Natural killer cell treated with Interleukin-12 subunit alpha and Interleukin-12 subunit beta and Interleukin-15 and Interleukin-18, amount 100 ng/mL, for 72 hours (primary cell): ENCODE data around the gene FANK1. TPM values are rescaled to one million over a fixed set of nuclear protein-coding genes. Genes with fewer than 3 reads are reported as not detected.

Experiments used
- ATAC-seq, 2 donors: fragments of 150-1000 bp; cut with Tn5 transposase in 1 of 2; sonication (Bioruptor Pico), chemical (Tn5 transposase) in 1 of 2; 2 replicates each; pipeline ENCODE4 v1.10.0; 2021
- DNase-seq: peaks from one replicate; pipeline ENCODE4 v3.0.0; 2022; ENCODE audit warnings: low spot score
- H3K27ac Mint-ChIP-seq, 2 donors: 1 replicate in 1 of 2; 2 replicates in 1 of 2; pipeline ENCODE4 v1.8.0; 2022; ENCODE audit warnings: mixed read lengths in 2 of 2, mild to moderate bottlenecking in 1 of 2, moderate library complexity in 1 of 2
- H3K27me3 Mint-ChIP-seq, 2 donors: 1 replicate in 1 of 2; 2 replicates in 1 of 2; pipeline ENCODE4 v1.8.0; 2022; ENCODE audit warnings: mixed read lengths in 2 of 2
- H3K36me3 Mint-ChIP-seq: one replicate; pipeline ENCODE4 v1.8.0; 2022; ENCODE audit warnings: mixed read lengths
- H3K4me1 Mint-ChIP-seq, 2 donors: 1 replicate in 1 of 2; 2 replicates in 1 of 2; pipeline ENCODE4 v1.8.0; 2022; ENCODE audit warnings: low read depth in 2 of 2, mixed read lengths in 2 of 2, mild to moderate bottlenecking in 1 of 2
- H3K4me3 Mint-ChIP-seq: one replicate; pipeline ENCODE4 v1.8.0; 2022; ENCODE audit warnings: mixed read lengths
- H3K9me3 Mint-ChIP-seq: 2 replicates; pipeline ENCODE4 v1.8.0; 2022; ENCODE audit warnings: mixed read lengths
- total RNA-seq, 2 donors: library from RNA; stranded (reverse); gene quantifications; one replicate each; pipeline ENCODE4 v1.2.3, GENCODE V29; 2022

The FANK1 gene
- total RNA-seq, 2 donors from 2014 or later, result not detected

GRCh38 chr10:125979976-125980375, 83.6 kb downstream of the FANK1 start:
- no peaks in the 10 kb centered on the region for H3K9me3 Mint-ChIP-seq

DNA sequence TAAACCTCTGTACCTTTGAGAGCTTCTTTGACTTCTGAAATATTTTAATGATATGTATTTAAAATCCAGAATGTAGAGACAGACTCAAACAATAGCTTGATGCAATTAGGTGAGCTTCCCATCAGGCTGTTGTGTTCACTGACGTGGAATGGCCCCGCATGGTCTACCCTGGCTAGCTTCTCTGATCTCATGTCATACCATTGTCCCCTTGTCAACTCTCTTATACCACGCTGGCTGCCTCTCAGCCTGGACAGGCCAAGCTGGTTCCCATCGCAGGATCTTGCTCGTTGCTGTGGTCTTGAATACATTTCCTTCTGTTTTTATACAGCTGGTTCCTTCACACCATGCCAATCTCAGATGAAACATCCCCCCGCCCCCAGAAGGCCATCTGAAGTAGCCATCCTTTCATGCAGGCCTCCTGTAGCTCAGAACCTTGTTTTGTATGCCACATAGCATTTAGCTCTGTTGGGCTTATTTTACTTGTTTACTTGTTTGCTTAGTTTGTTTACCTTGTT, 84.2 kb downstream of the FANK1 start:
- Mint-ChIP-seq H3K36me3 (no peaks in the 10 kb centered on the region), H3K4me3 (no peak overlapping the region), H3K9me3 (no peaks in the 10 kb centered on the region), H3K27ac (no peak overlapping the region), H3K4me1 (peaks cover 3 to 21% of the 10 kb centered on the region in 2 donors), H3K27me3 (peaks cover 9 to 16% of the 10 kb centered on the region in 2 donors)
- ATAC-seq (no peak), DNase-seq (no peak)

More at GRCh38 chr10:125979976-125980375, 83.6 kb downstream of the FANK1 start:
- DNase-seq (no peak), ATAC-seq (no peak)
- Mint-ChIP-seq H3K27me3 (peaks cover 10 to 18% of the 10 kb centered on the region in 2 donors), H3K4me3 (no peak overlapping the region), H3K4me1 (peaks cover 0 to 18% of the 10 kb centered on the region in 2 donors), H3K27ac (no peak overlapping the region), H3K36me3 (no peaks in the 10 kb centered on the region)

DNA sequence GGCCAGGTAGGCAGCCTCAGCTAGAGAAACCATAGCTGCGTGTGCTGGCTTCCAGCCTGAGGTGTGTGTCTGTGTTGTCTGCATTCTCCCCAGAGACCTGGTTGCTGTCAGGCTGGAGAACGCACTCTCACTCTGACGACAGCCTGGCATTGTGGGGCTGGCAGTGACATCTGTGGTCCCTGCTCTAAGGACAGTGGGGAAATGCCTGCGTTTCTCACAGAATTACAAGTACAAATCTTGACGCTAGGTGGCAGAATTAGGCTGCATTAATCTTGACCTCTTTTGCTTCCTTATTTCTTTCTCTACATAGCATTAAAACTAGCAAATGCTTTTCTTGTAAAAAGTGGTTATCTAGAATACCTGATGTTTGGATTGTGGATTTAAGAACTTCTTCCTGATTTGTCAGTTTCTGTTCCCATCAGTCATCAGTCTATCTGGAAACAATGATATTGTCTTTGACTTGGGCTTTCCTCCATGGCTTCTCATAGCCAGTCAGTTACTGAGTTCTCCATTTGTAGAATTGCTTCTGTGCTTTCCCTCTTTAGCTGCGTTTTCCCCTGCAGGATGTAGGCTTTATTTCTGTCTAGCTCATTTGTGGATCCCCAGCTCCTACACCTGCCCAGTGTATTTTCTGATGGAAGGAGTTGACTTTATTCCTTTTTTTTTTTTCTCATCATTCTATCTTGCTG, 86.0 kb downstream of the FANK1 start:
- H3K27ac Mint-ChIP-seq, result no peak overlapping the region
- peaks cover 4 to 15% of the 10 kb centered on the region in 2 donors for H3K27me3 Mint-ChIP-seq
- H3K4me3 Mint-ChIP-seq, result no peak overlapping the region
- ATAC-seq, result no peak
- H3K4me1 Mint-ChIP-seq, result peaks cover 5 to 30% of the 10 kb centered on the region in 2 donors
- H3K9me3 Mint-ChIP-seq, result no peaks in the 10 kb centered on the region
- DNase-seq, result no peak
- H3K36me3 Mint-ChIP-seq, result no peaks in the 10 kb centered on the region

DNA sequence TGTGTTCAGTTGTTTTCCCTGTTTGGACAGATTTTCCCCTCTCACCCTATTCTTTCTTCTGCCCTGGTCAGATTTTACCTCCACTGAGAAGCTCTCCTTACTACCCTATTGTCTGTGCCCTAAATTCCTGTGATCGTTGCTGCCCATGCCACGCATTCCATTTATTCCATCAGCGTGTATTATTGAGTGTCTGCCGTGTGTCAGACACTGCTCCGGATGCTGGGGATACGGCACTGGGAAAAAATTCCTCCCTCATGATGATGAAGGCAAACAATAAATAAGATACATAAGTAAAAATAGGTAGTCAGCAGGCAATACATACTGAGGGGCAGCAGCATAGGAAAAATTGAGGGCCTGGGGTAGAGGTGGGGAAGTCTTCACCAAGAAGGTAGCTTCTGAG, 86.8 kb downstream of the FANK1 start:
- H3K4me3 Mint-ChIP-seq, result no peak overlapping the region
- H3K9me3 Mint-ChIP-seq, result no peaks in the 10 kb centered on the region
- no peak overlapping the region for H3K27ac Mint-ChIP-seq
- H3K36me3 Mint-ChIP-seq, result no peaks in the 10 kb centered on the region
- H3K4me1 Mint-ChIP-seq, result peaks cover 5 to 30% of the 10 kb centered on the region in 2 donors
- H3K27me3 Mint-ChIP-seq, result peaks cover 2 to 16% of the 10 kb centered on the region in 2 donors
- DNase-seq (no peak), ATAC-seq (no peak)

- H3K4me1 Mint-ChIP-seq, result peaks cover 5 to 30% of the 10 kb centered on the region in 2 donors
- H3K9me3 Mint-ChIP-seq, result no peaks in the 10 kb centered on the region
- DNase-seq (no peak), ATAC-seq (no peak)
- H3K36me3 Mint-ChIP-seq, result no peaks in the 10 kb centered on the region
- no peak overlapping the region for H3K27ac Mint-ChIP-seq
- H3K4me3 Mint-ChIP-seq, result no peak overlapping the region
- H3K27me3 Mint-ChIP-seq, result peaks cover 2 to 16% of the 10 kb centered on the region in 2 donors
These were observed 87.3 kb downstream of the FANK1 start for GRCh38 chr10:125983656-125984055.

DNA sequence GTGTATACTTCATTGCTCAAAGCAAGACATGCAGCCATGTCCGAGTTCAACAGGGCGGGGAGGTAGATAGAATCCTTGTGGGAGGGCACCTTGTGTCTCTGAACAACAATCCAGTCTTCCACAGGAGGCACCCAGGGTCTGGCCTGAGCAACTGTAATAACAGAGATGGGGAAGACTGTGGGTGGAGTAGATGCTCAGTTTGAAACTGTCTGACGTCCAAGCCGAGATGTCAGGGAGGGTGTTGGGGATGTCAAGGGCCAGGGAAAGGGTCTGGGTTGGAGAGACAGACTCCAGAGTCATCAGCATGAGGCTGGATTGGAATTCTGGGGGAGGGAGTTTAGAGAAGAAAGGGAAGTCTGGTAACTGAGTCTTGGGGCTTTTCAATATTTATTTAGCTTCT, 88.0 kb downstream of the FANK1 start:
- DNase-seq (no peak), ATAC-seq (no peak)
- Mint-ChIP-seq H3K36me3 (no peaks in the 10 kb centered on the region), H3K4me3 (no peak overlapping the region), H3K9me3 (no peaks in the 10 kb centered on the region), H3K27me3 (peaks cover 2 to 12% of the 10 kb centered on the region in 2 donors), H3K4me1 (peaks cover 5 to 30% of the 10 kb centered on the region in 2 donors), H3K27ac (no peak overlapping the region)

GRCh38 chr10:125984865-125985495, 88.6 kb downstream of the FANK1 start:
- peaks cover 5 to 31% of the 10 kb centered on the region in 2 donors for H3K4me1 Mint-ChIP-seq
- H3K36me3 Mint-ChIP-seq, result no peaks in the 10 kb centered on the region
- H3K9me3 Mint-ChIP-seq, result no peaks in the 10 kb centered on the region
- DNase-seq (no peak), ATAC-seq (no peak)
- H3K27ac Mint-ChIP-seq, result no peak overlapping the region
- no peak overlapping the region for H3K4me3 Mint-ChIP-seq
- H3K27me3 Mint-ChIP-seq, result peaks cover 2 to 6% of the 10 kb centered on the region in 2 donors

DNA sequence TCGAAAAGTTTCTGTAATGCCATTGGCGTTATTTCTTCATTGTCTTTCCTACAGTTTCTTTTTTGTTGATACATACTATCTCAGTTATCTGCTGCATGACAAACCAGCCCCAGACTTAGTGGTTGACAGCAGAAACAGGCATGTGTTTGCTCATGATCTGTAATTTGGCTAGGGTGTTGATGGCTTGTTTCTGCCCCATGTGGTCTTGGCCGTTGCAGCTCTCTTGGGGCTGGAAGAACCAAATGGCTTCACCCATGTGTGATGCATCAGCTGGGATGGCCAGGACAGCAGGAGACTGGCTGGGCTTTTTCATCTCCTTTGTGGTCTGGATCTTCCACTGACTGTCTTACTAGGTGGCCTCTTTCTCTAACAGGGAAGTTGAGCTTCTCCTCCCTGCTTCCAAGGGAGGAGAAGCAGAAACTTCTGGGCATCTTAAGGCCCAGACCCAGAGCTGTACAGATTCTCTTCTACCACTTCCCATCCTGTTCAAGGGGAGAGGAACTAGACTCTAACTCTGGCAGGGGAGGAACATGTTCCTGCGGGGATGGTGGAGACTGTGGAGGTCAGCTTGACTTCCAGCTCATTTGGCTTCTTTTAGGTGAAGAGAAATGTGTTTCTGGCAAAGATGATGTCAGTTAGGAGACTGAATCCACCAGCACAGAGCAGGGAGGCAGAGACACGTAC, 89.3 kb downstream of the FANK1 start:
- Mint-ChIP-seq H3K4me3 (no peak overlapping the region), H3K36me3 (no peaks in the 10 kb centered on the region), H3K27ac (peak overlapping the region in 1 of 2 donors; percentile 34), H3K9me3 (no peaks in the 10 kb centered on the region), H3K27me3 (peaks cover 2 to 6% of the 10 kb centered on the region in 2 donors), H3K4me1 (peaks cover 5 to 33% of the 10 kb centered on the region in 2 donors)
- no peak for DNase-seq
- no peak for ATAC-seq

DNA sequence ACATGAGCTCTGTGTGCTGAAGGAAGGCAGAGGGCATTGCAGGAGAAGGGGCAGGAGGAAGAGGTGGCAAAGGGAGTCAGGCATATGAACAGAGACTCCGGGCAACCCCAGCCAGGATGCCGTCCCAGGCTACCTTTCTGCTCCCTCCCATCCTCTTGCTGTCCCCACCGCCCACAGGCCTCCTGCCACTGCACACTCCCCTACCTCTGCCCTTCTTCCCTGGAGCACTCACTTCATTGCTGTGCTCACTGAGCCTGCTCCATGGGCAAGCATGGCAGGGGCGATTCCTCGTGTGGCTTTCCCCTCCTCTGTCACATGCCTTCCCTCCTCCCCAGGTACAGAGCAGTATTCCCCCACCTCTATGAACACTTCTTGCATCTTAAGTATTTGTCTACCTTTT, 93.4 kb downstream of the FANK1 start:
- H3K9me3 Mint-ChIP-seq, result no peaks in the 10 kb centered on the region
- no peak overlapping the region for H3K4me3 Mint-ChIP-seq

DNA sequence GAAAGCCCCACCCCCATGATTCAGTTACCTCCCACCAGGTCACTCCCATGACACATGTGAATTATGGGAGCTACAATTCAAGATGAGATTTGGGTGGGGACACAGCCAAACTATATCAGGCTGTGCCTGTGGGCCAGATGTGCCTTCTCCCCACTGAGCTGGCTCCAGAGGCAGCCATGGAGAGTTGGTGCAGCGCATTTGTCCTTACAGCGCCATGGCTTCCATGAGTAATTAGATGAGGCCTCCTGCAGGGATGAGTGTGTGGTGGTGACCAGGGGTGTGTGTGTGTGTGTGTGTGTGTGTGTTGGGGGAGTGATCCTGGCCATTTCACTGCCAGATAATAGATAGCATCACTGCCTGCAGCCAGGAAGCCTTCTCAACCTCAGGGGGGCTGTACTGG, 94.6 kb downstream of the FANK1 start:
- H3K27me3 Mint-ChIP-seq, result peaks cover 0 to 6% of the 10 kb centered on the region in 2 donors
- H3K9me3 Mint-ChIP-seq, result no peaks in the 10 kb centered on the region
- H3K36me3 Mint-ChIP-seq, result no peaks in the 10 kb centered on the region
- no peak for DNase-seq
- no peak overlapping the region for H3K27ac Mint-ChIP-seq
- H3K4me1 Mint-ChIP-seq, result peaks cover 0 to 8% of the 10 kb centered on the region in 2 donors
- no peak for ATAC-seq
- H3K4me3 Mint-ChIP-seq, result no peak overlapping the region

More for the DNA sequence above, 93.4 kb downstream of the FANK1 start:
- no peak overlapping the region for H3K27ac Mint-ChIP-seq
- ATAC-seq, result no peak
- no peak for DNase-seq
- H3K4me1 Mint-ChIP-seq, result peaks cover 5 to 15% of the 10 kb centered on the region in 2 donors
- H3K27me3 Mint-ChIP-seq, result peaks cover 0 to 6% of the 10 kb centered on the region in 2 donors
- no peaks in the 10 kb centered on the region for H3K36me3 Mint-ChIP-seq

DNA sequence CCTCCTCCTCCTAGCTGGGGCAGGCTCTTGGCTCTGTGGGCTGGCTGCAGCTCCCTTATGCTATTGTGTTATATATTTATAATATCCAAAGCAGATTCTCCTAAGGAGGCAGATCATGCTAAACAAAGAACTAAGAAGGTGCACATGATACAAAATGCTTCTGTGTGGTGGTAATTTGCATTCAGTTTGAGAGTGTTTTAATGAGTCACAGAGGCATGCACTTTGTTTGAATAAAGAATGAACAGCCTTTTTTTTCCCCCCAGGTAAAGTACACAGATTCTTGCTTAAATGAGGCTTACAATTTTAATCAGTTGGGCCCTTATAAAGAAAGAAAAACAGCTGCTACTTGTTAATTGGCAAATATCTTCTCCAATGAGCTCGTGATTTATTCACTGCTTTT, 95.0 kb downstream of the FANK1 start:
- H3K36me3 Mint-ChIP-seq, result no peaks in the 10 kb centered on the region
- no peaks in the 10 kb centered on the region for H3K9me3 Mint-ChIP-seq
- no peak for DNase-seq
- no peak overlapping the region for H3K27ac Mint-ChIP-seq
- no peak overlapping the region for H3K4me3 Mint-ChIP-seq
- H3K4me1 Mint-ChIP-seq, result peaks cover 0 to 7% of the 10 kb centered on the region in 2 donors
- ATAC-seq, result no peak
- H3K27me3 Mint-ChIP-seq, result peaks cover 0 to 6% of the 10 kb centered on the region in 2 donors

DNA sequence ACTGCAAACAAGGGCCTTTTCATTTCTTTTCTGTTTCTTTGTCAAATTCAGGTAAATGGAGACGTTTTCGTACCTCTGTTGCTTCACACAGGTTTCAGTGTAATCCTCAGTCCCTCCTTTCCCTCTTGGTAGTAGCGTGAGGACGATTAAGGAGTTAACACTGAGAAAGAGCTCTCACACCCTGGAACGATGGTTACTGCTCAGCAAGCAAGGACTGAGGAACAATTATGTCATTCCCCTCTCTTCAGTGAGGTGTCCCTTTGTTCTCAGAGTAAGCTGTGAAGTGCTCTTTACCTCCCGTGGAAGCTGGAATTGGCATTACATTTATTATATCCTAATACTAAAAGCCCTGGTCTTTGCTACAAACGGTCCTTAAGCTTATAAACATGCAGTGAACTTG, 95.9 kb downstream of the FANK1 start:
- Mint-ChIP-seq H3K4me3 (no peak overlapping the region), H3K36me3 (no peaks in the 10 kb centered on the region), H3K4me1 (peaks cover 0 to 7% of the 10 kb centered on the region in 2 donors), H3K27me3 (peaks cover 0 to 3% of the 10 kb centered on the region in 2 donors), H3K9me3 (no peaks in the 10 kb centered on the region), H3K27ac (no peak overlapping the region)
- no peak for ATAC-seq
- no peak for DNase-seq

DNA sequence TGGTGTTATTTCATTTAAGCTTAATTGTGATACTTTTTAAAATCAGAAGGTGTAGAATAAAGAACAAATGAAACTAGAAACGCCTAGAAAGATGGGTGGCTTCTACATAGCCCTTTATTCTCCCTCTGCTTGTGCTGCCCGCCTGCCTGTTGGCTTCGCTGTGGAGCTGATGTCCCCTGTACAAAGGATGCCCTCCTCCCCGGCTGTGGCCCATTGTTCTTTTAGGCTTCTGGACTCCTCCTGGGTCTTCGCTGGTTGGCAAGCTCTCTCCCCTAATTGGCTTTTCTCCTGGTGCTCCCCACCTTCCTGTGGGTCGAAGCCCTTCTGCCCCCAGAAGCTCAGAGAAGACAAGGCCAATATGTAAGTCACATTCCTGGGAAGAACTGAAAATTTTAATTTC, 98.2 kb downstream of the FANK1 start:
- Mint-ChIP-seq H3K27me3 (no peaks in the 10 kb centered on the region), H3K9me3 (no peaks in the 10 kb centered on the region), H3K4me1 (peaks cover 2 to 9% of the 10 kb centered on the region in 2 donors), H3K27ac (no peak overlapping the region), H3K36me3 (no peaks in the 10 kb centered on the region), H3K4me3 (no peak overlapping the region)
- no peak for DNase-seq
- no peak for ATAC-seq
